ENCODE measurements around the gene MAPKAPK2. TPM values are rescaled to one million over a fixed set of nuclear protein-coding genes. Genes with fewer than 3 reads are reported as not detected.

MAPKAPK2 gene
- total RNA-seq, 1 experiment from 2014 or later, result 98.5 TPM

DNA sequence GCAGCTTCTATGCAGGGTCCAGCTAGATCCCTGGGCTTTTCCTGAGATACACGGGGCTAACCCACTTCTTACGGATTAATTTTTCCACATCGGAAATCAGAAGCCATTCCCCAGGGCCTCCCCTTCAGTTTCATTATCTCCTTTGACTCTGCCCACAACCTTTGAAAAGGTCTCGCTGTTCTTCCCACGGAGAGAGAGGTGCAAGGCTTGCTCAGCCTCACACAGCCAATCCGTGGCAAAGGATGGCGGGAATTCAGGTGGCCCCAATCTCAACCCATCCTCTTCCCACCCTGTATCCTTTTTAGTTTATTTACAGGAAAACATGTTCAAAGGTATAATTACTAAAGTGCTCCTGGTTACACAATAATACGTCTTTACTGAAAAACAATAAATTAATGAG is 702 bp upstream of the MAPKAPK2 start:
- H3K27ac ChIP-seq (ENCODE audit: low read length), result no peak overlapping the region
- intact Hi-C loops (cut with micrococcal nuclease), result loop anchor here (1.0 to 10.0 kb wide), 2 partner anchors 50 to 371 kb away; partner anchors contain the start of genes PFKFB2 and YOD1
- H3K27me3 ChIP-seq (ENCODE audit: low read length), result peaks cover 13% of the 10 kb centered on the region
- H3F3A ChIP-seq (ENCODE audit: low read length, unreplicated experiment), result no peaks in the 10 kb centered on the region
- TF ChIP-seq, protein P1, sequence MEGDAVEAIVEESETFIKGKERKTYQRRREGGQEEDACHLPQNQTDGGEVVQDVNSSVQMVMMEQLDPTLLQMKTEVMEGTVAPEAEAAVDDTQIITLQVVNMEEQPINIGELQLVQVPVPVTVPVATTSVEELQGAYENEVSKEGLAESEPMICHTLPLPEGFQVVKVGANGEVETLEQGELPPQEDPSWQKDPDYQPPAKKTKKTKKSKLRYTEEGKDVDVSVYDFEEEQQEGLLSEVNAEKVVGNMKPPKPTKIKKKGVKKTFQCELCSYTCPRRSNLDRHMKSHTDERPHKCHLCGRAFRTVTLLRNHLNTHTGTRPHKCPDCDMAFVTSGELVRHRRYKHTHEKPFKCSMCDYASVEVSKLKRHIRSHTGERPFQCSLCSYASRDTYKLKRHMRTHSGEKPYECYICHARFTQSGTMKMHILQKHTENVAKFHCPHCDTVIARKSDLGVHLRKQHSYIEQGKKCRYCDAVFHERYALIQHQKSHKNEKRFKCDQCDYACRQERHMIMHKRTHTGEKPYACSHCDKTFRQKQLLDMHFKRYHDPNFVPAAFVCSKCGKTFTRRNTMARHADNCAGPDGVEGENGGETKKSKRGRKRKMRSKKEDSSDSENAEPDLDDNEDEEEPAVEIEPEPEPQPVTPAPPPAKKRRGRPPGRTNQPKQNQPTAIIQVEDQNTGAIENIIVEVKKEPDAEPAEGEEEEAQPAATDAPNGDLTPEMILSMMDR (conservative IDR thresholded peaks at IDR 0.05; ENCODE audit: low read depth, low read length), result no peak
- TF ChIP-seq EZH2 (IDR thresholded peaks at IDR 0.05; ENCODE audit: low read length, unreplicated experiment), result no peak
- TF ChIP-seq EZH2phosphoT487 (IDR thresholded peaks at IDR 0.05; ENCODE audit: borderline replicate concordance, low read length), result no peak
- H3K9me2 ChIP-seq (replicated peaks; ENCODE audit: low read length), result no peaks in the 10 kb centered on the region
- H3K4me3 ChIP-seq (ENCODE audit: low read length), result peak overlapping the region; percentile 73
- H3K9ac ChIP-seq (ENCODE audit: low read length), result peak overlapping the region; percentile 35; the same call in 1 of the 2 replicates
- peaks cover 32% of the 10 kb centered on the region for H4K20me1 ChIP-seq (ENCODE audit: low read length)
- peaks cover 38% of the 10 kb centered on the region for H3K79me2 ChIP-seq (ENCODE audit: low read length)
- H3K4me1 ChIP-seq (ENCODE audit: insufficient read depth, low read length), result peaks cover 28% of the 10 kb centered on the region
- no TSS peak for BruUV-seq (replicated peaks)
- no peak for ATAC-seq
- ChIA-PET POLR2A (ENCODE audit: unreplicated experiment) (interaction anchor here (0.6 to 0.9 kb wide), 3 partner anchors 9 to 33 kb away, joined by 3 to 18 read pairs (median 15); no protein-coding TSS in a partner anchor), CTCF (interaction anchor here (1.0 kb wide), 1 partner anchor 53 kb away, joined by 4 read pairs; no protein-coding TSS in a partner anchor)
- peak overlapping the region; percentile 99 for H3K4me2 ChIP-seq (ENCODE audit: low read length)
- peak overlapping the region; percentile 91 for H2AFZ ChIP-seq (ENCODE audit: low read length)
- no peak for DNase-seq
- H3K36me3 ChIP-seq (ENCODE audit: low read depth, low read length), result no peaks in the 10 kb centered on the region
- no peaks in the 10 kb centered on the region for H3K9me3 ChIP-seq (ENCODE audit: low read length)

DNA sequence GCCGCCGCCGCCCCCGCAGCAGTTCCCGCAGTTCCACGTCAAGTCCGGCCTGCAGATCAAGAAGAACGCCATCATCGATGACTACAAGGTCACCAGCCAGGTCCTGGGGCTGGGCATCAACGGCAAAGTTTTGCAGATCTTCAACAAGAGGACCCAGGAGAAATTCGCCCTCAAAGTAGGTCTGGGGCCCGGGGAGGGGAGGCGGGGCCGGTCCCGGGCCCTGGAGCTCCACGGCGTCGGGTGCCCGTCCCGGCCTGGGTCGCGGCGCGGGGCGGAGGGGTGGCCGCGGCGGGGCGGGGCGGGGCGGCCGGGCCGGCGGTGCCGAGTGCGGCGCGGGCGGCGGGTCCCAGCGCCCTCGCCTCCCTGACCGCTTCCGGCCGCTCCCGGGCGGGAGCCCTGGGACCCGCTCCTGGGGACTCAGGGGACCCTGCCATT is 646 bp downstream of the MAPKAPK2 start:
- ChIA-PET CTCF (no interaction called here), POLR2A (ENCODE audit: unreplicated experiment) (no interaction called here)
- Histone ChIP-seq H3K79me2 (ENCODE audit: low read length) (peaks cover 51% of the 10 kb centered on the region), H3K4me2 (ENCODE audit: low read length) (peak overlapping the region; percentile 91), H3K9me3 (ENCODE audit: low read length) (no peaks in the 10 kb centered on the region), H2AFZ (ENCODE audit: low read length) (peak overlapping the region; percentile 71), H3K4me3 (ENCODE audit: low read length) (peak overlapping the region; percentile 85), H3K9ac (ENCODE audit: low read length) (peak overlapping the region; percentile 82), H3F3A (ENCODE audit: low read length, unreplicated experiment) (no peaks in the 10 kb centered on the region), H4K20me1 (ENCODE audit: low read length) (peaks cover 46% of the 10 kb centered on the region), H3K9me2 (replicated peaks; ENCODE audit: low read length) (no peaks in the 10 kb centered on the region), H3K27ac (ENCODE audit: low read length) (peak overlapping the region; percentile 65), H3K36me3 (ENCODE audit: low read depth, low read length) (no peaks in the 10 kb centered on the region), H3K4me1 (ENCODE audit: insufficient read depth, low read length) (peaks cover 28% of the 10 kb centered on the region), H3K27me3 (ENCODE audit: low read length) (peaks cover 13% of the 10 kb centered on the region)
- TF ChIP-seq, protein P1 (conservative IDR thresholded peaks at IDR 0.05; ENCODE audit: low read depth, low read length), result no peak
- TF ChIP-seq EZH2phosphoT487 (IDR thresholded peaks at IDR 0.05; ENCODE audit: borderline replicate concordance, low read length), result no peak
- no peak for TF ChIP-seq EZH2 (IDR thresholded peaks at IDR 0.05; ENCODE audit: low read length, unreplicated experiment)
- intact Hi-C loops (cut with micrococcal nuclease), result loop anchor here (10.0 kb wide), 1 partner anchor 369 kb away; the partner anchor contains the start of genes PFKFB2 and YOD1
- ATAC-seq (peak; percentile 57), DNase-seq (peak; percentile 27)
- no TSS peak for BruUV-seq (replicated peaks)
